Gastrocnemius medialis (tissue), 4 donors: ENCODE data around the gene STX10. TPM values are rescaled to one million over a fixed set of nuclear protein-coding genes. Genes with fewer than 3 reads are reported as not detected.

Source experiments
- ATAC-seq, 2 donors: fragments of 150-250 bp; one replicate each; pipeline ENCODE4 v1.9.1; 2016
- DNase-seq, 2 donors: peaks; one replicate each; pipeline ENCODE4 v3.0.0-alpha.2; 2019
- H3K27ac ChIP-seq, 4 donors: fragments of 200-600 bp; sonication (generic); 1 replicate in 1 of 4; 2 replicates in 3 of 4; pipeline ENCODE4 v1.5.1; 2016 to 2018; ENCODE audit warnings: mild to moderate bottlenecking in 2 of 4, moderate library complexity in 1 of 4
- H3K27me3 ChIP-seq, 3 donors: fragments of 200-600 bp; sonication (generic) in 2 of 3; 1 replicate in 1 of 3; 2 replicates in 2 of 3; pipeline versions ENCODE4 v1.5.1 to v1.6.0; 2016 to 2019; ENCODE audit warnings: mild to moderate bottlenecking in 1 of 3, moderate library complexity in 1 of 3
- H3K36me3 ChIP-seq, 2 donors: fragments of 200-600 bp; sonication (generic) in 1 of 2; one replicate each; pipeline ENCODE4 v1.5.1; 2017 to 2018
- H3K4me1 ChIP-seq, 2 donors: fragments of 200-600 bp; sonication (generic) in 1 of 2; one replicate each; pipeline ENCODE4 v1.5.1; 2016 to 2017; ENCODE audit warnings: mild to moderate bottlenecking in 2 of 2
- H3K4me3 ChIP-seq, 4 donors: fragments of 200-600 bp; sonication (generic) in 3 of 4; 1 replicate in 1 of 4; 2 replicates in 3 of 4; pipeline ENCODE4 v1.5.1; 2016 to 2019; ENCODE audit warnings: mild to moderate bottlenecking in 2 of 4
- H3K9me3 ChIP-seq, 3 donors: fragments of 200-600 bp; sonication (generic) in 2 of 3; 1 replicate in 1 of 3; 2 replicates in 2 of 3; pipeline ENCODE4 v1.5.1; 2016 to 2019
- POLR2A ChIP-seq, 2 donors: fragments of 450-650 bp; IDR thresholded peaks; one replicate each; pipeline ENCODE4 v1.6.1; 2017; ENCODE audit warnings: antibody characterized with exemption in 2 of 2, mild to moderate bottlenecking in 2 of 2, moderate library complexity in 2 of 2
- in situ Hi-C, 4 donors: fragments of 200-750 bp; cut with MboI; loops; one replicate each; pipeline versions ENCODE4 v1.15.0 to v1.8.0; 2017; ENCODE audit warnings: low sequenced_read_pairs in 4 of 4
- intact Hi-C: fragments of 100-400 bp; cut with DNase I; formaldehyde crosslinking; loops from one replicate; pipeline ENCODE4 v1.15.1; 2023; ENCODE audit warnings: low total_unique reads
- total RNA-seq, 4 donors: library from RNA; depleted of rRNA; stranded (reverse); fragments of >200 nt; gene quantifications; one replicate each; pipeline versions ENCODE4 v1.1.0 to v1.2.3, GENCODE V29; 2016
- TF ChIP-seq, protein P1 (sequence below), 5 experiments: fragments of 450-650 bp in 3 of 5; fragments of 200-600 bp in 2 of 5; sonication (generic) in 2 of 5; IDR thresholded peaks in 4 of 5; conservative IDR thresholded peaks in 1 of 5; 1 replicate in 4 of 5; 2 replicates in 1 of 5; pipeline ENCODE4 v1.5.1; 2016 to 2019; ENCODE audit warnings: antibody characterized with exemption in 5 of 5, mild to moderate bottlenecking in 3 of 5, moderate library complexity in 3 of 5

Gene STX10
- total RNA-seq, 4 donors from 2014 or later: 16.5 to 40.7 (median 33.4) TPM

DNA sequence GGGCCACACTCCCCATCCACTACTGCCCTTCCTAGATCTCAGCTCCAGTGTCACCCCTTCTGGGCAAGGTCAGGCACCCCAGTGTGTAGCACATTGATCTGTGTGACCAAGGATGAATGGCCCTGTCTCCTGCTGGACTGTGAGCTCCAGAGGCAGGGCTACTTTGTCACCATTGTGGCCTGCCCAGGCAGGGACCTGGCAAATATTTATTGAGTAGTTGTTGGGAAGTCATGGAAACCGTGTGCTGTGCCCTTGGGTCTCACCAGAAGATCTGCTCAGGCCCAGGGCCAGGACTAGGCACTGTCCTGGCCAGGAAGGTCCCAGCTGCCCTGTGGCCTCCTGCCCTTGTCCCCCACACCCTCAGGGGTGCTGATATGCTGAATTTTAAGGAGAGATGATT is 21.6 kb downstream of the STX10 start:
- Histone ChIP-seq H3K4me1 (peaks cover 0 to 5% of the 10 kb centered on the region in 2 donors), H3K9me3 (no peaks in the 10 kb centered on the region), H3K27ac (no peak overlapping the region), H3K27me3 (no peaks in the 10 kb centered on the region), H3K36me3 (no peaks in the 10 kb centered on the region), H3K4me3 (no peak overlapping the region)
- in situ Hi-C loops: no loop called here
- TF ChIP-seq, protein P1, sequence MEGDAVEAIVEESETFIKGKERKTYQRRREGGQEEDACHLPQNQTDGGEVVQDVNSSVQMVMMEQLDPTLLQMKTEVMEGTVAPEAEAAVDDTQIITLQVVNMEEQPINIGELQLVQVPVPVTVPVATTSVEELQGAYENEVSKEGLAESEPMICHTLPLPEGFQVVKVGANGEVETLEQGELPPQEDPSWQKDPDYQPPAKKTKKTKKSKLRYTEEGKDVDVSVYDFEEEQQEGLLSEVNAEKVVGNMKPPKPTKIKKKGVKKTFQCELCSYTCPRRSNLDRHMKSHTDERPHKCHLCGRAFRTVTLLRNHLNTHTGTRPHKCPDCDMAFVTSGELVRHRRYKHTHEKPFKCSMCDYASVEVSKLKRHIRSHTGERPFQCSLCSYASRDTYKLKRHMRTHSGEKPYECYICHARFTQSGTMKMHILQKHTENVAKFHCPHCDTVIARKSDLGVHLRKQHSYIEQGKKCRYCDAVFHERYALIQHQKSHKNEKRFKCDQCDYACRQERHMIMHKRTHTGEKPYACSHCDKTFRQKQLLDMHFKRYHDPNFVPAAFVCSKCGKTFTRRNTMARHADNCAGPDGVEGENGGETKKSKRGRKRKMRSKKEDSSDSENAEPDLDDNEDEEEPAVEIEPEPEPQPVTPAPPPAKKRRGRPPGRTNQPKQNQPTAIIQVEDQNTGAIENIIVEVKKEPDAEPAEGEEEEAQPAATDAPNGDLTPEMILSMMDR (IDR thresholded peaks at IDR 0.05 in 4 of 5, conservative IDR thresholded peaks at IDR 0.05 in 1 of 5): no peak
- no peak for TF ChIP-seq POLR2A (IDR thresholded peaks at IDR 0.05)
- ATAC-seq (no peak), DNase-seq (no peak)
- intact Hi-C loops: no loop called here

DNA sequence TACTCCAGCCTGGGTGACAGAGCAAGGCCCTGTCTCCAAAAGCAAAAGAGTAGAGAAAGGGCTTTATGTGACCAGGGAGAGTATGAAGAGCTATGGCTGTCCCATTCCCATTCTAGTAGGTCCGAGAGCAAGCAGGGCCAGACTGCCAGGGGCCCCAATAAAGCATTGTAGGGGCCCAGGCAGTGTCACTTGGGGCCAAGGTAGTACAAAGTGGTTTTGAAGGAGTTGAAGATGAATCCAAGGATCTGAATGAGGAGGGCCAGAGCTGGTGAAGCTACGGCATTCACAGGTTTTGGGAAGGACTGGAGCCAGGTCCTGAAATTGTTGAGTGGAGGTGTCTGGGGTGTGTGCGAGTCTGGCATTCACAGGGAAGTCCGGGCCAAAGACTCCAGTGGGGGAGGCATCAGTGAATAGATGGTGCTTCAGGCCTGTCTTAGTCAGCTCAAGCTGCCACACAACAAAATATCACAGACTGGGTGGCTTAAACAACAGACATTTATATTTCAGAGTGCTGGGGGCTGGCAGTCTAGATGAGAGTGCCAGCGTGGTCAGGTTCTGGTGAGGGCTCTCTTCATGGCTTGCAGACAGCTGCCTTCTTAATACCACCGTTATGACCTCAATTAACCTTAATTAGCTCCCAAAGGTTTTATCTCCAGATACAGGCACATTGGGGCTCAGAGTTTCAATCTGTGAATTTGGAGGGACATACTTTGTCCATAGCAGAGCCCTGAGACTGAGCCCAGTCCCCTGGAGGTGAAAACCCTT is 22.2 kb downstream of the STX10 start:
- Histone ChIP-seq H3K27me3 (no peaks in the 10 kb centered on the region), H3K4me3 (no peak overlapping the region), H3K9me3 (no peaks in the 10 kb centered on the region), H3K4me1 (peaks cover 0 to 5% of the 10 kb centered on the region in 2 donors), H3K36me3 (no peaks in the 10 kb centered on the region), H3K27ac (no peak overlapping the region)
- no peak for DNase-seq
- TF ChIP-seq, protein P1 (IDR thresholded peaks at IDR 0.05 in 4 of 5, conservative IDR thresholded peaks at IDR 0.05 in 1 of 5): no peak
- no peak for TF ChIP-seq POLR2A (IDR thresholded peaks at IDR 0.05)
- in situ Hi-C loops: no loop called here
- ATAC-seq: no peak
- intact Hi-C loops: no loop called here

DNA sequence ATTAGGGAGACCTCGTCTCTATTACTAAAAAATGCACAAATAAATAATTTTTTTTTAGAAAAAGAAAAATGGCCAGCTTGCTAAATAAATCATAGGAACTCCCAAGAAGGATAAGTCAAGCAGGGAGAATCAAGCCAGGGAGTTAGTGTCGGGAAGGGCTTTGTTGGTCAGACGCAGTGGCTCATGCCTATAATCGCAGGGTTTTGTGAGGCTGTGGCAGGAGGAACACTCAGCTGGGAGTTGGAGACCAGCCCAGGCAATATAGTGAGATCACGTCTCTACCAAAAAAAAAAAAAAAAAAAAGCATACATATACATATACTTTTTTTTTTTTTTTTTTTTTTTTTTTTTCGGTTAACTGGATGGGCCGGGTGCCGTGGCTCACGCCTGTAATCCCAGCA is 23.1 kb downstream of the STX10 start:
- TF ChIP-seq POLR2A (IDR thresholded peaks at IDR 0.05): no peak
- TF ChIP-seq, protein P1 (IDR thresholded peaks at IDR 0.05 in 4 of 5, conservative IDR thresholded peaks at IDR 0.05 in 1 of 5): no peak
- in situ Hi-C loops: no loop called here
- no peak for ATAC-seq
- no peak for DNase-seq
- Histone ChIP-seq H3K36me3 (no peaks in the 10 kb centered on the region), H3K27ac (no peak overlapping the region), H3K4me3 (no peak overlapping the region), H3K27me3 (no peaks in the 10 kb centered on the region), H3K4me1 (peaks cover 0 to 6% of the 10 kb centered on the region in 2 donors), H3K9me3 (no peaks in the 10 kb centered on the region)
- intact Hi-C loops: no loop called here

DNA sequence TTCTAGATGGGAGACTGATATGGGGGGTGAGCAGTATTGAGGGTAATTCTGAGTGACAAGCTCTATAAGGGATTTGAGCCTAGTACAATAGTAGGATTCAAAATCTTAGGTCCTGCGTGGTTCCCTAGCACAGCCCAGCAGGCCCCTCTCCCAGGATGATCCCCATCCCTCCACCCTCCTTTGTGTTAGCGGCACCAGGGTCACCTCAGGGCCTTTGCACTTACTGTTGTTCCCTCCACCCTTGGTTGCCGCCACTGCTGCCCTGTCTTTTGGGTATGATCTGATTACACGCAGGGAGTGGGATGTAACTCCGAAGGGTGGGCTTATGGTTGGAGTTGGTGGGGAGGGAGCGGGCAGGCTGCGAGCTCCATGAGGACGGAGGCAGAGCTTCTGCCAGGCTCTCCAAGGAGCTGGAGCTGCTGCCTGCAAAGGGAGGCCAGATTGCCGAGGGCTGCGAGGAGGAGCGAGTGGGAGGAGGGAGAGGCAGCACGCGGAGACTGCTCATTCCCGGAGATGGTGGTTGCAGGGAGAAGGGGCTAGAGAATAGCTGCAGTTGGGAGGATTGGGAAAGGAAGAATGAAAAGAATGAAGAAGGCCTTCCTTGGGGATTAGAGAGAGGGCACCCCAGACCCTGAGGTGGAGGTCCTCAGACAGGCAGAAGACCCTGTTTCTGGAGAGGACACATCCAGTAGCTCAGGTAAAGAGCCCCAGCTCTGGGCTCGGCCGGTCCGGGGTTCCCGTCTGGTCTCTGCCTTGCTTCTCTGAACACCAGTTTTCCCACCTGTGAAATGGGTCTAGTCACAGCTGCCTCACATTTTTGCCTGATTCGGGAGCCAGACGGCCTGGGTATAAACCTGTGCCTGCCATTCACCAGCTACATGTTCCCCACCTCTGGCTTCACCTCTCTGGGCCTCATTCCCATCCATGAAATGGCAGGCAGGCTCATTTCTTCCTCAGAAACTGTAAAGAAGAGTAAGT is 26.9 kb downstream of the STX10 start:
- Histone ChIP-seq H3K9me3 (no peaks in the 10 kb centered on the region), H3K27me3 (no peaks in the 10 kb centered on the region), H3K27ac (no peak overlapping the region), H3K4me3 (no peak overlapping the region), H3K36me3 (no peaks in the 10 kb centered on the region), H3K4me1 (peaks cover 14 to 19% of the 10 kb centered on the region in 2 donors)
- intact Hi-C loops (no loop called here), in situ Hi-C loops (loop anchor here in 1 of 4 donors (25.0 kb wide), 1 partner anchor 139 kb away; no protein-coding TSS in a partner anchor)
- no peak for DNase-seq
- no peak for ATAC-seq
- no peak for TF ChIP-seq POLR2A (IDR thresholded peaks at IDR 0.05)
- TF ChIP-seq, protein P1 (IDR thresholded peaks at IDR 0.05 in 4 of 5, conservative IDR thresholded peaks at IDR 0.05 in 1 of 5): no peak
